ENCODE measurements around the gene RUNDC3A. TPM values are rescaled to one million over a fixed set of nuclear protein-coding genes. Genes with fewer than 3 reads are reported as not detected.

The RUNDC3A gene
- total and polyA plus RNA-seq, 2 of the 13 experiments (the other 11 are each of a cell fraction or from before 2014, with no cell fraction given) = 0.25 TPM; not detected in 1

DNA sequence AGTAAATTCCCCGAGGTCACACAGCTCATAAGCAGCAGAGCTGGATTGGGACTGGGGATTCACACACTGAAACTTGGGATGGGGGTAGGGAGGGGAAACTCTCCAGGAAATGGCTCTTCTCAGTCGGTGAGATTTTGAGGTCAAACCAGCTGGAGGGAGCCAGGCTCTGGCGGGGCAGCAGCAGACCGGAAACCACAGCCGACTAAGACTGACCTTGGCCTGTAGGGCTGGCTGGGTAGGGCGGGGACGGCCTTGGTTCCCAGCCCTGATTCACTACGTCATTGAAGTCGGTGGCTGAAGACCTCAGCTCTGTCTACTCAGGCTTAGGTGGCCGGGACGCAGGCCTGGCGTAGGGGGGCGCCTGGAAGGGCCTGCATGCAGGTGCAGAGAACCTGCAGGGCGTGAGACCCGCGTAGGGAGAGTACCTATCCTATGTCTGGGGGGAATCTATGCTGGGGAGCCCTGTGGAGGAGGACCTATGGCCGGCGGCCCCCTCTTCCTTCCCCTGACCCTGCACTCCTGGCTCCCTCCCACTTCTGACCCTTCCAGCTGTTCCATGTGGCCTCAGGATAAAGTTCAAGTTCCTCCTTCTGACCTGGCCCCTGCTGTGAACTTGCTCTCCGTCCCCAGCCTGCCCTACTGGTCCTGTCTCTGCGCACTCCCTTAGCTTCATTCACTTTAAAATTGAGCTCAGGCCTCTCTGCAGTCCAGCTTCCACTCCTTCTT, 28.6 kb upstream of the RUNDC3A start (continued):
- TF ChIP-seq, protein P1, sequence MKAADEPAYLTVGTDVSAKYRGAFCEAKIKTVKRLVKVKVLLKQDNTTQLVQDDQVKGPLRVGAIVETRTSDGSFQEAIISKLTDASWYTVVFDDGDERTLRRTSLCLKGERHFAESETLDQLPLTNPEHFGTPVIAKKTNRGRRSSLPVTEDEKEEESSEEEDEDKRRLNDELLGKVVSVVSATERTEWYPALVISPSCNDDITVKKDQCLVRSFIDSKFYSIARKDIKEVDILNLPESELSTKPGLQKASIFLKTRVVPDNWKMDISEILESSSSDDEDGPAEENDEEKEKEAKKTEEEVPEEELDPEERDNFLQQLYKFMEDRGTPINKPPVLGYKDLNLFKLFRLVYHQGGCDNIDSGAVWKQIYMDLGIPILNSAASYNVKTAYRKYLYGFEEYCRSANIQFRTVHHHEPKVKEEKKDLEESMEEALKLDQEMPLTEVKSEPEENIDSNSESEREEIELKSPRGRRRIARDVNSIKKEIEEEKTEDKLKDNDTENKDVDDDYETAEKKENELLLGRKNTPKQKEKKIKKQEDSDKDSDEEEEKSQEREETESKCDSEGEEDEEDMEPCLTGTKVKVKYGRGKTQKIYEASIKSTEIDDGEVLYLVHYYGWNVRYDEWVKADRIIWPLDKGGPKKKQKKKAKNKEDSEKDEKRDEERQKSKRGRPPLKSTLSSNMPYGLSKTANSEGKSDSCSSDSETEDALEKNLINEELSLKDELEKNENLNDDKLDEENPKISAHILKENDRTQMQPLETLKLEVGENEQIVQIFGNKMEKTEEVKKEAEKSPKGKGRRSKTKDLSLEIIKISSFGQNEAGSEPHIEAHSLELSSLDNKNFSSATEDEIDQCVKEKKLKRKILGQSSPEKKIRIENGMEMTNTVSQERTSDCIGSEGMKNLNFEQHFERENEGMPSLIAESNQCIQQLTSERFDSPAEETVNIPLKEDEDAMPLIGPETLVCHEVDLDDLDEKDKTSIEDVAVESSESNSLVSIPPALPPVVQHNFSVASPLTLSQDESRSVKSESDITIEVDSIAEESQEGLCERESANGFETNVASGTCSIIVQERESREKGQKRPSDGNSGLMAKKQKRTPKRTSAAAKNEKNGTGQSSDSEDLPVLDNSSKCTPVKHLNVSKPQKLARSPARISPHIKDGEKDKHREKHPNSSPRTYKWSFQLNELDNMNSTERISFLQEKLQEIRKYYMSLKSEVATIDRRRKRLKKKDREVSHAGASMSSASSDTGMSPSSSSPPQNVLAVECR (CRISPR knock-in tag; IDR thresholded peaks at IDR 0.05; ENCODE audit: borderline replicate concordance) = peak; percentile 59; the same call in 1 of the 2 replicates
- TF ChIP-seq ZZZ3 (CRISPR knock-in tag; IDR thresholded peaks at IDR 0.05; ENCODE audit: borderline replicate concordance) (no peak), ZMAT3 (CRISPR knock-in tag; conservative IDR thresholded peaks at IDR 0.05) (0 out of 2 replicates have a peak, but pooled peaks have one; percentile 40), PTBP1 (IDR thresholded peaks at IDR 0.05; ENCODE audit: low read depth, low read length, poor library complexity, severe bottlenecking) (no peak), ZNF792 (CRISPR knock-in tag; IDR thresholded peaks at IDR 0.05) (no peak), SPEN (CRISPR knock-in tag; IDR thresholded peaks at IDR 0.05; ENCODE audit: low read depth) (peak; percentile 47; the same call in 1 of the 2 replicates), MYC (CRISPR knock-in tag; IDR thresholded peaks at IDR 0.05; ENCODE audit: borderline replicate concordance) (0 out of 2 replicates have a peak, but pooled peaks have one; percentile 36), KLF16 (CRISPR knock-in tag; IDR thresholded peaks at IDR 0.05) (0 out of 4 replicates have a peak, but pooled peaks of 1 of the 2 experiments have one; percentile 27), ZNF556 (CRISPR knock-in tag; IDR thresholded peaks at IDR 0.05; ENCODE audit: borderline replicate concordance) (peak; percentile 65; the same call in 1 of the 2 replicates), NCOA2 (CRISPR knock-in tag; IDR thresholded peaks at IDR 0.05) (peak; percentile 63), SSRP1 (CRISPR knock-in tag; IDR thresholded peaks at IDR 0.05) (no peak), ETV6 (CRISPR knock-in tag; conservative IDR thresholded peaks at IDR 0.05) (no peak), THAP11 (CRISPR knock-in tag; IDR thresholded peaks at IDR 0.05) (peak; percentile 65), NCOR1 (IDR thresholded peaks at IDR 0.05; ENCODE audit: borderline replicate concordance, low read length) (peak; percentile 27; the same call in 1 of the 2 replicates), ZBTB20 (CRISPR knock-in tag; IDR thresholded peaks at IDR 0.05; ENCODE audit: borderline replicate concordance, low read depth) (no peak)
- TF ChIP-seq, protein P2, sequence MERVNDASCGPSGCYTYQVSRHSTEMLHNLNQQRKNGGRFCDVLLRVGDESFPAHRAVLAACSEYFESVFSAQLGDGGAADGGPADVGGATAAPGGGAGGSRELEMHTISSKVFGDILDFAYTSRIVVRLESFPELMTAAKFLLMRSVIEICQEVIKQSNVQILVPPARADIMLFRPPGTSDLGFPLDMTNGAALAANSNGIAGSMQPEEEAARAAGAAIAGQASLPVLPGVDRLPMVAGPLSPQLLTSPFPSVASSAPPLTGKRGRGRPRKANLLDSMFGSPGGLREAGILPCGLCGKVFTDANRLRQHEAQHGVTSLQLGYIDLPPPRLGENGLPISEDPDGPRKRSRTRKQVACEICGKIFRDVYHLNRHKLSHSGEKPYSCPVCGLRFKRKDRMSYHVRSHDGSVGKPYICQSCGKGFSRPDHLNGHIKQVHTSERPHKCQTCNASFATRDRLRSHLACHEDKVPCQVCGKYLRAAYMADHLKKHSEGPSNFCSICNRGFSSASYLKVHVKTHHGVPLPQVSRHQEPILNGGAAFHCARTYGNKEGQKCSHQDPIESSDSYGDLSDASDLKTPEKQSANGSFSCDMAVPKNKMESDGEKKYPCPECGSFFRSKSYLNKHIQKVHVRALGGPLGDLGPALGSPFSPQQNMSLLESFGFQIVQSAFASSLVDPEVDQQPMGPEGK (CRISPR knock-in tag; IDR thresholded peaks at IDR 0.05) = peak; percentile 79
- TF ChIP-seq, protein P3, sequence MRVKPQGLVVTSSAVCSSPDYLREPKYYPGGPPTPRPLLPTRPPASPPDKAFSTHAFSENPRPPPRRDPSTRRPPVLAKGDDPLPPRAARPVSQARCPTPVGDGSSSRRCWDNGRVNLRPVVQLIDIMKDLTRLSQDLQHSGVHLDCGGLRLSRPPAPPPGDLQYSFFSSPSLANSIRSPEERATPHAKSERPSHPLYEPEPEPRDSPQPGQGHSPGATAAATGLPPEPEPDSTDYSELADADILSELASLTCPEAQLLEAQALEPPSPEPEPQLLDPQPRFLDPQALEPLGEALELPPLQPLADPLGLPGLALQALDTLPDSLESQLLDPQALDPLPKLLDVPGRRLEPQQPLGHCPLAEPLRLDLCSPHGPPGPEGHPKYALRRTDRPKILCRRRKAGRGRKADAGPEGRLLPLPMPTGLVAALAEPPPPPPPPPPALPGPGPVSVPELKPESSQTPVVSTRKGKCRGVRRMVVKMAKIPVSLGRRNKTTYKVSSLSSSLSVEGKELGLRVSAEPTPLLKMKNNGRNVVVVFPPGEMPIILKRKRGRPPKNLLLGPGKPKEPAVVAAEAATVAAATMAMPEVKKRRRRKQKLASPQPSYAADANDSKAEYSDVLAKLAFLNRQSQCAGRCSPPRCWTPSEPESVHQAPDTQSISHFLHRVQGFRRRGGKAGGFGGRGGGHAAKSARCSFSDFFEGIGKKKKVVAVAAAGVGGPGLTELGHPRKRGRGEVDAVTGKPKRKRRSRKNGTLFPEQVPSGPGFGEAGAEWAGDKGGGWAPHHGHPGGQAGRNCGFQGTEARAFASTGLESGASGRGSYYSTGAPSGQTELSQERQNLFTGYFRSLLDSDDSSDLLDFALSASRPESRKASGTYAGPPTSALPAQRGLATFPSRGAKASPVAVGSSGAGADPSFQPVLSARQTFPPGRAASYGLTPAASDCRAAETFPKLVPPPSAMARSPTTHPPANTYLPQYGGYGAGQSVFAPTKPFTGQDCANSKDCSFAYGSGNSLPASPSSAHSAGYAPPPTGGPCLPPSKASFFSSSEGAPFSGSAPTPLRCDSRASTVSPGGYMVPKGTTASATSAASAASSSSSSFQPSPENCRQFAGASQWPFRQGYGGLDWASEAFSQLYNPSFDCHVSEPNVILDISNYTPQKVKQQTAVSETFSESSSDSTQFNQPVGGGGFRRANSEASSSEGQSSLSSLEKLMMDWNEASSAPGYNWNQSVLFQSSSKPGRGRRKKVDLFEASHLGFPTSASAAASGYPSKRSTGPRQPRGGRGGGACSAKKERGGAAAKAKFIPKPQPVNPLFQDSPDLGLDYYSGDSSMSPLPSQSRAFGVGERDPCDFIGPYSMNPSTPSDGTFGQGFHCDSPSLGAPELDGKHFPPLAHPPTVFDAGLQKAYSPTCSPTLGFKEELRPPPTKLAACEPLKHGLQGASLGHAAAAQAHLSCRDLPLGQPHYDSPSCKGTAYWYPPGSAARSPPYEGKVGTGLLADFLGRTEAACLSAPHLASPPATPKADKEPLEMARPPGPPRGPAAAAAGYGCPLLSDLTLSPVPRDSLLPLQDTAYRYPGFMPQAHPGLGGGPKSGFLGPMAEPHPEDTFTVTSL (CRISPR knock-in tag; IDR thresholded peaks at IDR 0.05; ENCODE audit: borderline replicate concordance) = peak; percentile 62; the same call in 1 of the 2 replicates
